ENCODE data around the gene LRRC26. TPM values are rescaled to one million over a fixed set of nuclear protein-coding genes. Genes with fewer than 3 reads are reported as not detected.

LRRC26 gene
- total RNA-seq, 2 experiments from 2014 or later: not detected

- POLR2A ChIA-PET: interaction anchor here (0.7 to 7.1 kb wide), 3 partner anchors 11 to 87 kb away, joined by 3 to 44 read pairs (median 4); partner anchors contain the start of genes ANAPC2, NDOR1 and TMEM203
- CTCF ChIA-PET: interaction anchor here (0.8 to 1.3 kb wide), 2 partner anchors 8 to 20 kb away, joined by 3 read pairs; no protein-coding TSS in a partner anchor
- H3K4me1 Mint-ChIP-seq (ENCODE audit: low read depth): peaks cover 2% of the 10 kb centered on the region
Observed at GRCh38 chr9:137216188-137216965, 46.5 kb upstream of the LRRC26 start.

GRCh38 chr9:137215196-137215986 is 45.5 kb upstream of the LRRC26 start:
- H3K4me3 Mint-ChIP-seq: no peak overlapping the region
- CTCF ChIA-PET: interaction anchor here (0.9 kb wide), 1 partner anchor 21 kb away, joined by 3 read pairs; no protein-coding TSS in a partner anchor
- POLR2A ChIA-PET: interaction anchor here (0.7 to 7.1 kb wide), 3 partner anchors 8 to 27 kb away, joined by 3 to 44 read pairs (median 6); partner anchors contain the start of genes ANAPC2, NDOR1 and TMEM203
- ATAC-seq (no peak), DNase-seq (no peak)
- intact Hi-C loops (cut with micrococcal nuclease): no loop called here
- TF ChIP-seq CTCF (IDR thresholded peaks at IDR 0.05): no peak
- no peak overlapping the region for H3K27ac Mint-ChIP-seq
- no peaks in the 10 kb centered on the region for H3K4me1 Mint-ChIP-seq (ENCODE audit: low read depth)
- H3K9me3 Mint-ChIP-seq: no peaks in the 10 kb centered on the region
- H3K36me3 Mint-ChIP-seq (ENCODE audit: low read depth): no peaks in the 10 kb centered on the region
- H3K27me3 Mint-ChIP-seq: no peaks in the 10 kb centered on the region

More at GRCh38 chr9:137216188-137216965, 46.5 kb upstream of the LRRC26 start:
- TF ChIP-seq CTCF (IDR thresholded peaks at IDR 0.05): no peak
- Mint-ChIP-seq H3K27ac (no peak overlapping the region), H3K27me3 (no peaks in the 10 kb centered on the region), H3K4me3 (no peak overlapping the region), H3K36me3 (ENCODE audit: low read depth) (no peaks in the 10 kb centered on the region), H3K9me3 (no peaks in the 10 kb centered on the region)
- DNase-seq (no peak), ATAC-seq (no peak)
- intact Hi-C loops (cut with micrococcal nuclease): no loop called here

GRCh38 chr9:137214620-137215019 is 44.8 kb upstream of the LRRC26 start:
- Mint-ChIP-seq H3K36me3 (ENCODE audit: low read depth) (peaks cover 2% of the 10 kb centered on the region), H3K27me3 (no peaks in the 10 kb centered on the region), H3K9me3 (no peaks in the 10 kb centered on the region), H3K27ac (no peak overlapping the region), H3K4me1 (ENCODE audit: low read depth) (no peaks in the 10 kb centered on the region), H3K4me3 (no peak overlapping the region)
- DNase-seq: no peak
- no peak for ATAC-seq
- POLR2A ChIA-PET: interaction anchor here (1.0 to 7.1 kb wide), 3 partner anchors 9 to 85 kb away, joined by 4 to 44 read pairs (median 6); partner anchors contain the start of genes NDOR1 and TMEM203
- CTCF ChIA-PET: interaction anchor here (0.9 to 1.4 kb wide), 3 partner anchors 8 to 108 kb away, joined by 3 read pairs; no protein-coding TSS in a partner anchor
- intact Hi-C loops (cut with micrococcal nuclease): no loop called here
- no peak for TF ChIP-seq CTCF (IDR thresholded peaks at IDR 0.05)

GRCh38 chr9:137213160-137214060 is 43.6 kb upstream of the LRRC26 start:
- intact Hi-C loops (cut with micrococcal nuclease): no loop called here
- DNase-seq: no peak
- no peak overlapping the region for H3K4me3 Mint-ChIP-seq
- no peaks in the 10 kb centered on the region for H3K27me3 Mint-ChIP-seq
- no peaks in the 10 kb centered on the region for H3K9me3 Mint-ChIP-seq
- H3K27ac Mint-ChIP-seq: no peak overlapping the region
- H3K4me1 Mint-ChIP-seq (ENCODE audit: low read depth): peaks cover under 1% of the 10 kb centered on the region
- peaks cover 9% of the 10 kb centered on the region for H3K36me3 Mint-ChIP-seq (ENCODE audit: low read depth)
- CTCF ChIA-PET: interaction anchor here (1.0 to 1.4 kb wide), 2 partner anchors 9 to 107 kb away, joined by 3 read pairs; no protein-coding TSS in a partner anchor
- ATAC-seq: no peak
- POLR2A ChIA-PET: interaction anchor here (1.7 kb wide), 1 partner anchor 11 kb away, joined by 6 read pairs; no protein-coding TSS in a partner anchor
- TF ChIP-seq CTCF (IDR thresholded peaks at IDR 0.05): no peak

Data from activated CD8-positive, alpha-beta T cell treated with anti-CD3 and anti-CD28 coated beads for 36 hours (primary cell).